ENCODE measurements around the gene PTPRA. TPM values are rescaled to one million over a fixed set of nuclear protein-coding genes. Genes with fewer than 3 reads are reported as not detected.
A peak's percentile ranks its signal among the peaks of the same experiment; 100 is the strongest.

Gene PTPRA
- total RNA-seq, 4 donors from 2014 or later, result 73.4 to 110 (median 93.1) TPM

DNA sequence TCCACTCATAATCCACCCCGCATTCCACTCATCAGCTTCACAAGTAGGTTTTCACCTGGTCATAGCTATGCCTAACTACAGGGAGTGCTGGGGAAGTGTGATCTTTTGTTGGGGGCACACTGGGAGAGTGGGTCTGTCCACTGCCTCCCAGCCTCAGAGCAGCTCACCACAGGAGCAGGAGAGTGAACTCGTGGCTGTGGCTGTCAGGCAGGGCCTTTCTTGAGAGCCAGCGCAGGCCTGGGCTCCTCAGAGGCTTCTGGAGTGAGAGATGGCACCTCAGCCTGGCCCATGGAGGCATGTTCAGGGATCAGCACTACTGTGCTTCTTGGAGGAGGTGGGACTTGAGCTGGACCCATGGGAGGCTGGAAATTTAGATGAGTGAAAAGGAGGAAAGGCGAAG, 166.1 kb downstream of the PTPRA start:
- no peak for DNase-seq
- 91% methylated on average over 4 of the region's 4 CpGs for WGBS, 2 donors
- no peak overlapping the region for H3K27ac ChIP-seq
- H3K27me3 ChIP-seq, result no peaks in the 10 kb centered on the region
- H3K4me1 ChIP-seq, result peaks cover 5 to 6% of the 10 kb centered on the region in 2 donors
- peaks cover 29 to 32% of the 10 kb centered on the region in 2 donors for H3K36me3 ChIP-seq
- intact Hi-C loops (cut with DNase I), result no loop called here
- H3K9me3 ChIP-seq, result no peaks in the 10 kb centered on the region
- H3K4me3 ChIP-seq (replicated peaks in 1 of 3), result no peak overlapping the region
- TF ChIP-seq POLR2A (IDR thresholded peaks at IDR 0.05), result no peak
- TF ChIP-seq, protein P1, sequence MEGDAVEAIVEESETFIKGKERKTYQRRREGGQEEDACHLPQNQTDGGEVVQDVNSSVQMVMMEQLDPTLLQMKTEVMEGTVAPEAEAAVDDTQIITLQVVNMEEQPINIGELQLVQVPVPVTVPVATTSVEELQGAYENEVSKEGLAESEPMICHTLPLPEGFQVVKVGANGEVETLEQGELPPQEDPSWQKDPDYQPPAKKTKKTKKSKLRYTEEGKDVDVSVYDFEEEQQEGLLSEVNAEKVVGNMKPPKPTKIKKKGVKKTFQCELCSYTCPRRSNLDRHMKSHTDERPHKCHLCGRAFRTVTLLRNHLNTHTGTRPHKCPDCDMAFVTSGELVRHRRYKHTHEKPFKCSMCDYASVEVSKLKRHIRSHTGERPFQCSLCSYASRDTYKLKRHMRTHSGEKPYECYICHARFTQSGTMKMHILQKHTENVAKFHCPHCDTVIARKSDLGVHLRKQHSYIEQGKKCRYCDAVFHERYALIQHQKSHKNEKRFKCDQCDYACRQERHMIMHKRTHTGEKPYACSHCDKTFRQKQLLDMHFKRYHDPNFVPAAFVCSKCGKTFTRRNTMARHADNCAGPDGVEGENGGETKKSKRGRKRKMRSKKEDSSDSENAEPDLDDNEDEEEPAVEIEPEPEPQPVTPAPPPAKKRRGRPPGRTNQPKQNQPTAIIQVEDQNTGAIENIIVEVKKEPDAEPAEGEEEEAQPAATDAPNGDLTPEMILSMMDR (IDR thresholded peaks at IDR 0.05), result no peak

DNA sequence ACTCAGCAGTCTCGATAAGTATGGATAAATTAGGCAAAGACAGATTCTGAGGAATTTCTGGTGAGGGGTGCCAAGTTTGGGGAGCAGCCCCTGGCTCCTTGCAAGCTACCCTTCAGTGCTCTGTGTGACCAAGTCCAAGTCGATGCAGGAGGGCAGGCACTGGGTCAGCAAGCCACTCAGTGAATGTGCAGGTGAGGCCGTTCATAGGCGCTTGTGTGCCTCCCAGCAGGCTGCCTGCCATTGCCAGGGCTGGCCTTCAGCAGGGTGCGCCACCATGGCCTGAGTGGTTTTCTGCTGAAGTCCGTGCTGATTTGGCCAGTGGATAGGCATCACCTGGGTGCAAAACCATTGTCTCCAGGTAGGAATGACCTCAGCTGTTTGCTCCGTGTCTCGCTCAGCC, 166.8 kb downstream of the PTPRA start:
- 88 to 94% methylated on average over 5 to 8 of the region's 8 CpGs for WGBS, 2 donors
- H3K27me3 ChIP-seq, result no peaks in the 10 kb centered on the region
- intact Hi-C loops (cut with DNase I), result no loop called here
- no peak overlapping the region for H3K4me3 ChIP-seq (replicated peaks in 1 of 3)
- no peak for DNase-seq
- TF ChIP-seq POLR2A (IDR thresholded peaks at IDR 0.05), result no peak
- TF ChIP-seq, protein P1 (IDR thresholded peaks at IDR 0.05), result no peak
- no peaks in the 10 kb centered on the region for H3K9me3 ChIP-seq
- no peak overlapping the region for H3K27ac ChIP-seq
- peaks cover 6 to 9% of the 10 kb centered on the region in 2 donors for H3K4me1 ChIP-seq
- peaks cover 28 to 32% of the 10 kb centered on the region in 2 donors for H3K36me3 ChIP-seq

DNA sequence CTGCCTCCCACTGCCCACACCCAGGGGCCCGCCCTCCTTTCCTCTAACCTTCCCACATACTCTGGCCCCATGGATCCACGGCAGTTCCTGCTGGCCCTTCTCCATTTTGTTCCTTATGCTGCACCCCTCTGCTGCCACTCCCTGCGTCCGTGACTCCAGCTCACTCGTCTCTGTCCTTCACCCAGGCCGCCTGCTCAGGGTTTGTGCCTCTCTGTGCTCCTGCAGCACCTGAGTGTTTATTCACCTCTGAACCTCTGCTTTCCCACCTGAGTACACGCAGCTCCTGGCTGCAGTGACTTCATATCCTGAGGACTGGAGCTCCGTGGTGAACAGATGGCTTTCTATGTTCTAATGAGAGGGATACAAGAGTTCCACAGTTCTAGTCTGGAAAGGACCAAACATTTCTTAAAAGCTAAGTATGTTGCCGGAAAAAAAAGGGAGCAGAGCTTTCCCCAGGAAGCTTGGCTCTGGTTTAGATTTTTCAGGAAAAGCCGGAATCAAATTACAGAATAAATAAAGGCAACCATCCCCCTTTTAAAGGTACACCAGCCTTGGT, 168.7 kb downstream of the PTPRA start:
- intact Hi-C loops (cut with DNase I), result no loop called here
- Histone ChIP-seq H3K27ac (peak overlapping the region in 2 of 3 donors; percentile 45 to 70), H3K4me3 (replicated peaks in 1 of 3) (no peak overlapping the region), H3K4me1 (peaks cover 11 to 12% of the 10 kb centered on the region in 2 donors), H3K27me3 (no peaks in the 10 kb centered on the region), H3K9me3 (no peaks in the 10 kb centered on the region), H3K36me3 (peaks cover 11 to 16% of the 10 kb centered on the region in 2 donors)
- 58 to 65% methylated on average over 10 of the region's 10 CpGs for WGBS, 2 donors
- TF ChIP-seq, protein P1 (IDR thresholded peaks at IDR 0.05), result no peak
- DNase-seq, result no peak

DNA sequence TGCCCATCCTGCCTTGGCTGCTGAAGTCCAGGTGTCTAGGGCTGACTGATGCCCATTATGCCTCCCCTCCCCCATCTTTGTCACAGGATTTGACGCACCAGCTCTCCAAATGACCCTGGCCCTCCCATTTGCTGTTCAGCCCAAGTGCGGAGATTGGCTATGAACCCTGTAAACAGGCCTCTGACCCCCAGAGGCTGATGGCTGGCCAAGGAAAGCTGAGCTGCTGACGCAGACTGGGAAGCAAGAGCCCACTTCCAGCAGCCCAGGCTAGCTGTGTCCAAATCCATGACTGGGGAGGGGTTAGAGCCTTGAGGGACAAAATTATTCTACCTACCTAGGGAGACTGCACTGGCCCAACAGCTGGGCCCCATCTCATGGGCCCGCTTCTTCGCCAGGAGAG, 169.3 kb downstream of the PTPRA start:
- DNase-seq, result peak in 1 of 2 donors; percentile 19
- TF ChIP-seq POLR2A (IDR thresholded peaks at IDR 0.05), result no peak
- TF ChIP-seq, protein P1 (IDR thresholded peaks at IDR 0.05), result no peak
- H3K36me3 ChIP-seq, result peaks cover 4 to 10% of the 10 kb centered on the region in 2 donors

DNA sequence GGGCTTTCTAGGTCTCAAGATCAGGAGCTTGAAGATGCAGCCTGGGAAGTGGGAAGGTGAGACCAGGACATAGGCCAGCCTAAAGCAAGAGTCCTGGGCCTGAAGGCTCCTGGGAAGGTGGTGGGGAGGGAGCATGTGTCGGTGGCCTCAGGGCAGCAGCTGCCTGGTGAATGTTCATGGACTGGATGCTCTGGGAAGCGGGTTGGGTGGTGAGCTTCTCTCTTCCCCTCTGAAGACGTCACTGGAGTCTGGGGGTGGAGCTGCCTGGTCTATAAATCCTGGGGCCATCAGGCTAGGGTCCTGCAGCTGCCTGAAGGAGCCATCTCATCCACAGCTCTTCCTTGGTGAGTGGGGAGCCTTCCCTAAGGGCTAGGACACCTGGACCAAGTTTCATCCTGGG, 170.0 kb downstream of the PTPRA start, which contains the start of gene GNRH2:
GNRH2 (plus strand) TSS at position 301 of the 400 bp plus-strand sequence. CDS start 793 bp downstream, outside the sequence.
- H3K4me1 ChIP-seq, result peaks cover 16 to 20% of the 10 kb centered on the region in 2 donors
- no peak within 1 kb of the TSS for H3K4me3 ChIP-seq (replicated peaks in 1 of 3)
- DNase-seq, result no peak
- H3K36me3 ChIP-seq, result peaks cover 3 to 14% of the 10 kb centered on the region in 2 donors
- TF ChIP-seq POLR2A (IDR thresholded peaks at IDR 0.05), result no peak
- TF ChIP-seq, protein P1 (IDR thresholded peaks at IDR 0.05), result no peak
- H3K27me3 ChIP-seq, result no peaks in the 10 kb centered on the region
- WGBS, 2 donors, result 80 to 100% methylated on average over 2 to 3 of the region's 3 CpGs
- peak within 1 kb of the TSS; percentile 29 to 70 (median 45) for H3K27ac ChIP-seq
- intact Hi-C loops (cut with DNase I), result no loop called here
- H3K9me3 ChIP-seq, result no peaks in the 10 kb centered on the region

More for the DNA sequence above, 169.3 kb downstream of the PTPRA start:
- H3K4me3 ChIP-seq (replicated peaks in 1 of 3), result no peak overlapping the region
- WGBS, 2 donors, result 77 to 83% methylated on average over 3 to 5 of the region's 5 CpGs
- H3K27me3 ChIP-seq, result no peaks in the 10 kb centered on the region
- H3K27ac ChIP-seq, result peak overlapping the region in 2 of 3 donors; percentile 45 to 70
- H3K4me1 ChIP-seq, result peaks cover 16 to 19% of the 10 kb centered on the region in 2 donors
- H3K9me3 ChIP-seq, result no peaks in the 10 kb centered on the region
- intact Hi-C loops (cut with DNase I), result no loop called here

Measured in thyroid gland (tissue), 4 donors.